ENCODE data around the gene KNDC1.

DNA sequence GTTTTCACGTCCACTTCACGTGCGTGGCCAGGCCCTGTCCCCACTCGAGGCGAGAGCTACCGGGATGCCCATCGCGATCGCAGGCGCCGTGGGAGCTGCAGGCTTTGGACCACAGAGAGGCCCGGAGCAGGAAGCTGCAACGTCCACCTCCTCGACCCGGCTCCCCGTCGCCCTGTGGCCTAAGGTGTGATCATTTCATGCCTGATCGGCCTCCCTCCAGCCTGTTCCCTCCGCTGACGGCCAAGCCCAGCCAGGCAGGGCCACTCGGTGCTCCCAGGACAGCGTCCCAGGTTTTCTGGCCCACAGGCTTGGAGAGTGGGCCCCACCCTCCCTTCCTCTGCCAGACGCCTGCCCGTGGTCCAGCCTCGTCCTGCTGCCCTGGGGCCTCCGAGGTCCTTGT is 19.6 kb downstream of the KNDC1 start:
- TF ChIP-seq HNRNPL (IDR thresholded peaks at IDR 0.05; ENCODE audit: low read depth, low read length), result no peak
- TF ChIP-seq POLR2AphosphoS5 (IDR thresholded peaks at IDR 0.05; ENCODE audit: low read depth, low read length), result no peak
- TF ChIP-seq, protein P1, sequence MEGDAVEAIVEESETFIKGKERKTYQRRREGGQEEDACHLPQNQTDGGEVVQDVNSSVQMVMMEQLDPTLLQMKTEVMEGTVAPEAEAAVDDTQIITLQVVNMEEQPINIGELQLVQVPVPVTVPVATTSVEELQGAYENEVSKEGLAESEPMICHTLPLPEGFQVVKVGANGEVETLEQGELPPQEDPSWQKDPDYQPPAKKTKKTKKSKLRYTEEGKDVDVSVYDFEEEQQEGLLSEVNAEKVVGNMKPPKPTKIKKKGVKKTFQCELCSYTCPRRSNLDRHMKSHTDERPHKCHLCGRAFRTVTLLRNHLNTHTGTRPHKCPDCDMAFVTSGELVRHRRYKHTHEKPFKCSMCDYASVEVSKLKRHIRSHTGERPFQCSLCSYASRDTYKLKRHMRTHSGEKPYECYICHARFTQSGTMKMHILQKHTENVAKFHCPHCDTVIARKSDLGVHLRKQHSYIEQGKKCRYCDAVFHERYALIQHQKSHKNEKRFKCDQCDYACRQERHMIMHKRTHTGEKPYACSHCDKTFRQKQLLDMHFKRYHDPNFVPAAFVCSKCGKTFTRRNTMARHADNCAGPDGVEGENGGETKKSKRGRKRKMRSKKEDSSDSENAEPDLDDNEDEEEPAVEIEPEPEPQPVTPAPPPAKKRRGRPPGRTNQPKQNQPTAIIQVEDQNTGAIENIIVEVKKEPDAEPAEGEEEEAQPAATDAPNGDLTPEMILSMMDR (CRISPR knock-in tag; IDR thresholded peaks at IDR 0.05), result no peak
- no peak for TF ChIP-seq FOXM1 (CRISPR knock-in tag; IDR thresholded peaks at IDR 0.05)
- TF ChIP-seq EZH2 (conservative IDR thresholded peaks at IDR 0.05; ENCODE audit: low read depth, low read length), result no peak
- no peak for TF ChIP-seq CBX2 (IDR thresholded peaks at IDR 0.05; ENCODE audit: low read depth, low read length)
- no peak for TF ChIP-seq CBX2 (CRISPR knock-in tag; IDR thresholded peaks at IDR 0.05; ENCODE audit: low read depth)
- no peak for TF ChIP-seq POLR2A (IDR thresholded peaks at IDR 0.05; ENCODE audit: insufficient read depth in 1 of 2, low read depth in 2 of 2, low read length in 2 of 2)
- no peak for TF ChIP-seq ZNF841 (CRISPR knock-in tag; IDR thresholded peaks at IDR 0.05; ENCODE audit: borderline replicate concordance)
- TF ChIP-seq KAT7 (CRISPR knock-in tag; IDR thresholded peaks at IDR 0.05; ENCODE audit: borderline replicate concordance), result no peak
- TF ChIP-seq YY1 (IDR thresholded peaks at IDR 0.05; ENCODE audit: insufficient read depth, insufficient replicate concordance, low read depth, low read length), result no peak
- TF ChIP-seq U2AF1 (optimal IDR thresholded peaks at IDR 0.05; ENCODE audit: low read depth, low read length), result no peak
- no peak for TF ChIP-seq NFKB2 (CRISPR knock-in tag; IDR thresholded peaks at IDR 0.05; ENCODE audit: borderline replicate concordance)

All from HepG2 (cell line).